GM18868 (cell line): ENCODE measurements around the gene RNF130.

Experiments used
- ATAC-seq: cut with Tn5 transposase; IDR thresholded peaks from one replicate; pipeline ENCODE4 v1.9.1; 2021; ENCODE audit warnings: mild to moderate bottlenecking, moderate library complexity; ENCODE audit not compliant: unreplicated experiment

The RNF130 gene

GRCh38 chr5:180060192-180060591 is 11.4 kb downstream of the RNF130 start:
- no peak for ATAC-seq

- no peak for ATAC-seq
Observed at GRCh38 chr5:180059326-180059725, 12.2 kb downstream of the RNF130 start.

GRCh38 chr5:180056153-180056552 is 15.4 kb downstream of the RNF130 start:
- no peak for ATAC-seq

- no peak for ATAC-seq
Observed at GRCh38 chr5:180054226-180054625, 17.3 kb downstream of the RNF130 start.

GRCh38 chr5:180053061-180053602 is 18.4 kb downstream of the RNF130 start:
- ATAC-seq, result no peak

- no peak for ATAC-seq
Observed at GRCh38 chr5:180052211-180052818, 19.2 kb downstream of the RNF130 start.

GRCh38 chr5:180050121-180050940 is 21.2 kb downstream of the RNF130 start:
- no peak for ATAC-seq

GRCh38 chr5:180049185-180049548 is 22.4 kb downstream of the RNF130 start:
- no peak for ATAC-seq

GRCh38 chr5:180047667-180048066 is 23.9 kb downstream of the RNF130 start:
- no peak for ATAC-seq

- no peak for ATAC-seq
Observed at GRCh38 chr5:180046656-180047055, 24.9 kb downstream of the RNF130 start.

GRCh38 chr5:180045889-180046499 is 25.6 kb downstream of the RNF130 start:
- ATAC-seq, result no peak

- ATAC-seq, result no peak
Observed at GRCh38 chr5:180043377-180043776, 28.2 kb downstream of the RNF130 start.

- ATAC-seq, result no peak
Observed at GRCh38 chr5:180041301-180042274, 30.0 kb downstream of the RNF130 start.

GRCh38 chr5:180040287-180041214 is 31.0 kb downstream of the RNF130 start:
- ATAC-seq, result no peak

GRCh38 chr5:180035206-180035931 is 36.2 kb downstream of the RNF130 start:
- no peak for ATAC-seq

- no peak for ATAC-seq
Observed at GRCh38 chr5:180034564-180034963, 37.0 kb downstream of the RNF130 start.

GRCh38 chr5:180027459-180028089 is 44.0 kb downstream of the RNF130 start:
- ATAC-seq, result no peak

GRCh38 chr5:180026734-180027458 is 44.7 kb downstream of the RNF130 start:
- no peak for ATAC-seq
